HEK293 (cell line): ENCODE data around the gene NINL.
"Not testable (repeated sequence)": the region's sequence is repeated elsewhere in the genome, so short reads cannot be mapped to it uniquely, and the experiment has no call there.

ENCODE experiments used
- CTCF ChIA-PET: fragments of 350-600 bp; formaldehyde crosslinking; extraction: SDS; loops from one replicate; lab custom pipeline; 2021; ENCODE audit warnings: antibody characterized with exemption; lab: Yijun Ruan, JAX
- POLR2A ChIA-PET: fragments of 300-600 bp; formaldehyde crosslinking; extraction: SDS; loops from one replicate; lab custom pipeline; 2020; ENCODE audit warnings: antibody characterized with exemption, inconsistent platforms; lab: Yijun Ruan, JAX
- H3K27ac ChIP-seq: fragments of 200-500 bp; sonication (Bioruptor generic); 2 replicates; pipeline ENCODE4 v1.5.1; 2014; ENCODE audit warnings: low read depth, low read length, control low read depth, inconsistent platforms; ENCODE audit errors: extremely low read depth
- H3K36me3 ChIP-seq, 2 experiments: fragments of 200-500 bp in 1 of 2; sonication (Bioruptor generic) in 1 of 2; 1 replicate in 1 of 2; 2 replicates in 1 of 2; pipeline ENCODE4 v1.5.1; 2014 to 2017; ENCODE audit warnings: inconsistent platforms in 2 of 2, low read length in 2 of 2; ENCODE audit not compliant: control insufficient read depth in 2 of 2, insufficient read depth in 1 of 2
- H3K4me1 ChIP-seq: fragments of 200-500 bp; sonication (Bioruptor generic); 2 replicates; pipeline ENCODE4 v1.5.1; 2014; ENCODE audit warnings: mild to moderate bottlenecking, low read length, inconsistent platforms; ENCODE audit not compliant: control insufficient read depth, insufficient read depth
- H3K4me3 ChIP-seq: 2 replicates; pipeline ENCODE4 v1.5.1; 2011; ENCODE audit warnings: low read depth, mild to moderate bottlenecking, control low read depth, low read length, moderate library complexity
- H3K9me3 ChIP-seq: fragments of 200-500 bp; sonication (Bioruptor generic); 2 replicates; pipeline ENCODE4 v1.5.1; 2014; ENCODE audit warnings: low read depth, low read length, inconsistent platforms; ENCODE audit not compliant: control insufficient read depth, insufficient read depth
- BCL11A ChIP-seq: fragments of 450-650 bp; formaldehyde crosslinking; IDR thresholded peaks from 2 replicates; pipeline ENCODE4 v1.5.1; 2016; ENCODE audit warnings: low read depth, missing biosample characterization, missing genetic modification characterization
- HOXA7 ChIP-seq: sonication (generic); formaldehyde crosslinking; IDR thresholded peaks from 2 replicates; pipeline ENCODE4 v1.8.1; 2022; ENCODE audit warnings: missing genetic modification reagents, borderline replicate concordance
- INSM2 ChIP-seq: fragments of 450-650 bp; formaldehyde crosslinking; IDR thresholded peaks from 2 replicates; pipeline ENCODE4 v1.5.1; 2016; ENCODE audit warnings: missing biosample characterization, missing genetic modification characterization
- PRDM10 ChIP-seq: fragments of 450-650 bp; formaldehyde crosslinking; IDR thresholded peaks from 2 replicates; pipeline ENCODE4 v1.5.1; 2016; ENCODE audit warnings: missing biosample characterization, missing genetic modification characterization
- SP3 ChIP-seq: fragments of 450-650 bp; formaldehyde crosslinking; IDR thresholded peaks from 2 replicates; pipeline ENCODE4 v1.5.1; 2016; ENCODE audit warnings: missing biosample characterization, missing genetic modification characterization
- ZNF121 ChIP-seq: fragments of 450-650 bp; formaldehyde crosslinking; IDR thresholded peaks from 2 replicates; pipeline ENCODE4 v1.5.1; 2016; ENCODE audit warnings: missing biosample characterization, missing genetic modification characterization
- ZNF146 ChIP-seq: fragments of 450-650 bp; formaldehyde crosslinking; IDR thresholded peaks from 2 replicates; pipeline ENCODE4 v1.5.1; 2016; ENCODE audit warnings: missing biosample characterization, missing genetic modification characterization
- ZNF169 ChIP-seq: fragments of 450-650 bp; formaldehyde crosslinking; IDR thresholded peaks from 2 replicates; pipeline ENCODE4 v1.5.1; 2016; ENCODE audit warnings: missing biosample characterization, missing genetic modification characterization
- ZNF174 ChIP-seq: fragments of 450-650 bp; formaldehyde crosslinking; IDR thresholded peaks from 2 replicates; pipeline ENCODE4 v1.5.0; 2017; ENCODE audit warnings: missing biosample characterization, mild to moderate bottlenecking, missing genetic modification characterization
- ZNF214 ChIP-seq: fragments of 450-650 bp; formaldehyde crosslinking; IDR thresholded peaks from 2 replicates; pipeline ENCODE4 v1.5.1; 2017; ENCODE audit warnings: missing biosample characterization, mild to moderate bottlenecking, missing genetic modification characterization, borderline replicate concordance
- ZNF366 ChIP-seq: fragments of 450-650 bp; formaldehyde crosslinking; conservative IDR thresholded peaks from 2 replicates; pipeline ENCODE4 v1.5.1; 2016; ENCODE audit warnings: missing biosample characterization, missing genetic modification characterization
- ZNF501 ChIP-seq: fragments of 450-650 bp; formaldehyde crosslinking; IDR thresholded peaks from 2 replicates; pipeline ENCODE4 v1.5.1; 2016; ENCODE audit warnings: missing biosample characterization, missing genetic modification characterization
- ZNF561 ChIP-seq: fragments of 450-650 bp; IDR thresholded peaks from 2 replicates; pipeline ENCODE4 v1.5.1; 2018; ENCODE audit warnings: missing biosample characterization, missing genetic modification characterization, borderline replicate concordance
- ZNF623 ChIP-seq: fragments of 450-650 bp; formaldehyde crosslinking; IDR thresholded peaks from 2 replicates; pipeline ENCODE4 v1.5.1; 2016; ENCODE audit warnings: missing biosample characterization, missing genetic modification characterization
- ZNF629 ChIP-seq: fragments of 450-650 bp; formaldehyde crosslinking; IDR thresholded peaks from 2 replicates; pipeline ENCODE4 v1.5.1; 2017; ENCODE audit warnings: missing biosample characterization, missing genetic modification characterization
- ZNF645 ChIP-seq: fragments of 450-650 bp; formaldehyde crosslinking; IDR thresholded peaks from 2 replicates; pipeline ENCODE4; 2016; ENCODE audit warnings: missing biosample characterization, missing genetic modification characterization
- ZNF837 ChIP-seq: fragments of 450-650 bp; formaldehyde crosslinking; IDR thresholded peaks from 2 replicates; pipeline ENCODE4 v1.5.1; 2016; ENCODE audit warnings: missing biosample characterization, missing genetic modification characterization
- TF ChIP-seq, protein P1 (sequence below): fragments of 450-650 bp; formaldehyde crosslinking; IDR thresholded peaks from 2 replicates; pipeline ENCODE4 v1.5.1; 2016; ENCODE audit warnings: missing biosample characterization, missing genetic modification characterization
- TF ChIP-seq, protein P2 (sequence below): fragments of 450-650 bp; formaldehyde crosslinking; IDR thresholded peaks from 2 replicates; pipeline ENCODE4 v1.5.1; 2016; ENCODE audit warnings: missing biosample characterization, missing genetic modification characterization, low read depth

Gene NINL

DNA sequence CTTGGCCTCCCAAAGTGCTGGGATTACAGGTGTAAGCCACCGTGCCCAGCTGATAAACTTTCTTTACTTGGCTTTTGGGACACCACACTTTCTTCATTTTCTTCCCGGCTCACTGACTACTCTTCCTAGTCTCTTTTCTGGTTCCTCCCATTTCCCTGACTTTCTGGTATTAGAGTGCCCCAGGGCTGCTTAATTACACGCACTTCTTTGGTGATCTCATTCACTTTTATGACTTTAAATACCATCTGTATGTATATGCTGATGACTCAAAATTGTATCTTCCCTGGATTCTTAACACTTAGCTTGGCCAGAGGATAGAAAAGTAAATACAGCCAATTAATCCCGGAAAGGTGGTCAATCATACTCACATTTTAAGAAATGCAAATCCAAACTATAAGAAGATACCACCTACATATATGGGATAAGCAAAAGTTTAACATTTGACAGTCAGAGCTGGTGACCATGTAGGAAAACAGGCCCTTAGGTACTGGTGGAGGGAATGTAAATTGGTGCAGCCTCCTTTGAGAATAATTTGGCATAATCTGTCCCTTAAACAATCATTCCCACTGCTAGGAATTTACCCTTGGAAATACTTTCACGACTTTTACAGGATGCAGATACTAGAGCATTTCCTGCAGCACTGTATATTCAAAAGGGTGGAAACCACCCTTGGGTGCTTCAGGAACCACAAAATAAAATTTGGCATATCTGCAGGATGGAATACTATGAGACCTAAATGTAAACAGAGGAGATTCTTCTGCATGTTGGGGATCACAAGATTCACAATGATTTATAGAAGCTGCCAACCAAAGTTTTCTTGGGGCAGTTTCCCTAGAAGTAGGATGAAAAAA is 47.8 kb upstream of the NINL start (continued):
- TF ChIP-seq INSM2 (tag by site-specific recombination) (0 out of 2 replicates have a peak, but pooled peaks have one; percentile 28), ZNF169 (no peak), BCL11A (tag by site-specific recombination) (peak; percentile 50; the same call in 1 of the 2 replicates), ZNF623 (tag by site-specific recombination) (peak; percentile 62), PRDM10 (tag by site-specific recombination) (peak; percentile 43), ZNF629 (peak; percentile 77), SP3 (peak; percentile 40), ZNF366 (tag by site-specific recombination) (peak; percentile 67), HOXA7 (CRISPR knock-in tag) (no peak)
- TF ChIP-seq, all 188 proteins: peak for 15

DNA sequence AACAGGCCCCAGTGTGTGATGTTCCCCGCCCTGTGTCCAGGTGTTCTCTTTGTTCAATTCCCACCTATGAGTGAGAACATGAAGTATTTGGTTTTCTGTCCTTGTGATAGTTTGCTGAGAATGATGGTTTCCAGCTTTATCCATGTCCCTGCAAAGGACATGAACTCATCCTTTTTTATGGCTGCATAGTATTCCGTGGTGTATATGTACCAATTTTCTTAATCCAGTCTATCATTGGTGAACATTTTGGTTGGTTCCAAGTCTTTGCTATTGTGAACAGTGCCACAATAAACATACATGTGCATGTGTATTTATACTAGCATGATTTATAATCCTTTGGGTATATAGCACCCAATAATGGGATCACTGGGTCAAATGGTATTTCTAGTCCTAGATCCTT is 45.3 kb upstream of the NINL start:
- H3K4me1 ChIP-seq, H3K9me3 ChIP-seq, POLR2A ChIA-PET: not testable (repeated sequence)
- TF ChIP-seq, protein P1, sequence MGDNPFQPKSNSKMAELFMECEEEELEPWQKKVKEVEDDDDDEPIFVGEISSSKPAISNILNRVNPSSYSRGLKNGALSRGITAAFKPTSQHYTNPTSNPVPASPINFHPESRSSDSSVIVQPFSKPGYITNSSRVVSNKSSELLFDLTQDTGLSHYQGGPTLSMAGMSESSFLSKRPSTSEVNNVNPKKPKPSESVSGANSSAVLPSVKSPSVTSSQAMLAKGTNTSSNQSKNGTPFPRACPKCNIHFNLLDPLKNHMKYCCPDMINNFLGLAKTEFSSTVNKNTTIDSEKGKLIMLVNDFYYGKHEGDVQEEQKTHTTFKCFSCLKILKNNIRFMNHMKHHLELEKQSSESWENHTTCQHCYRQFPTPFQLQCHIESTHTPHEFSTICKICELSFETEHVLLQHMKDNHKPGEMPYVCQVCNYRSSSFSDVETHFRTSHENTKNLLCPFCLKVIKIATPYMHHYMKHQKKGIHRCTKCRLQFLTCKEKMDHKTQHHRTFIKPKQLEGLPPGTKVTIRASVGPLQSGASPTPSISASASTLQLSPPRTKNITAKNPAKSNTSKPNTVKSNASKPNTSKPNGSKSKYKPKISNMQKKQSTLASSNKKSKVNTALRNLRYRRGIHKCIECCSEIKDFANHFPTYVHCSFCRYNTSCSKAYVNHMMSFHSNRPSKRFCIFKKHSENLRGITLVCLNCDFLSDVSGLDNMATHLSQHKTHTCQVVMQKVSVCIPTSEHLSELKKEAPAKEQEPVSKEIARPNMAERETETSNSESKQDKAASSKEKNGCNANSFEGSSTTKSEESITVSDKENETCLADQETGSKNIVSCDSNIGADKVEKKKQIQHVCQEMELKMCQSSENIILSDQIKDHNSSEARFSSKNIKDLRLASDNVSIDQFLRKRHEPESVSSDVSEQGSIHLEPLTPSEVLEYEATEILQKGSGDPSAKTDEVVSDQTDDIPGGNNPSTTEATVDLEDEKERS (tag by site-specific recombination), result 0 out of 2 replicates have a peak, but pooled peaks have one; percentile 33
- TF ChIP-seq ZNF146 (tag by site-specific recombination), result peak; percentile 96
- TF ChIP-seq, all 188 proteins: peak for 2; not testable (repeated sequence) for 186
- CTCF ChIA-PET, H3K27ac ChIP-seq, H3K4me3 ChIP-seq: not testable (repeated sequence)
- H3K36me3 ChIP-seq, result peaks cover 0 to 12% of the 10 kb centered on the region in 2 experiments; a peak in 2 of 3 replicates

DNA sequence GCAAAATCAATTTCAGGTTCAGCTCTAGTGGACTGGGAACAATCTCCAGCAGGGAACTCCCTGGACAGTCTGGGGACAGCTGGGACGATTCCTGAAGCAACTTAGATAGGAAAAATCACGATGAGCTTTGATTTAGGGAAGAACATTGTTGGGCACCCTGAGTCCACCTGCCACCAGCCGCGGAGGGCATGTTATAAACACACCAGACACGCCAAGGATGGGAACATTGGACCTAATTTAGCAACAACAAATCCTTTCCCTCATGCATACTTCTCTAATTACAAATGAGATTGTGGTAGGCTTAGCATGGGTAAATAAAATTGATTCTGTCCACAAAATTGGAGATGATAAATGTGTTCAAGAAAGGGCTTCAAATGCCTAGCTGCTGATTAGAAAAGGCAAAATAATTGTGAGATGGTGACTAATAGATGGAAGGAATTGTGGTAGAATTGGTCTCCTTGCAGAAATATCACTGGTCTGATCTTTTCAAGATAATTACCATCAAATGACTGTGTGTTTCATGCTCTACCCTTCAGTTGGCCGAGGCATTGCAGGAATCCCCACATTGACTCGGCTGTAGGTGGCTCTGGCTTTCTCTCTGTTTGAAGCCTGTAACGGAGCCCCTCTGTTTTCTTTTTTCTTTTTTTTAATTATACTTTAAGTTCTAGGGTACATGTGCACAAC is 44.6 kb upstream of the NINL start:
- Histone ChIP-seq H3K27ac (no peak overlapping the region), H3K4me3 (no peak overlapping the region), H3K9me3 (no peaks in the 10 kb centered on the region), H3K4me1 (no peaks in the 10 kb centered on the region), H3K36me3 (peaks cover 0 to 7% of the 10 kb centered on the region in 2 experiments; a peak in 2 of 3 replicates)
- POLR2A ChIA-PET, result no interaction called here
- CTCF ChIA-PET, result no interaction called here
- TF ChIP-seq ZNF214 (tag by site-specific recombination) (no peak), ZNF174 (tag by site-specific recombination) (no peak), ZNF121 (tag by site-specific recombination) (no peak), ZNF837 (tag by site-specific recombination) (no peak), ZNF645 (tag by site-specific recombination) (no peak), ZNF561 (tag by site-specific recombination) (no peak), ZNF501 (tag by site-specific recombination) (no peak)
- TF ChIP-seq, protein P2, sequence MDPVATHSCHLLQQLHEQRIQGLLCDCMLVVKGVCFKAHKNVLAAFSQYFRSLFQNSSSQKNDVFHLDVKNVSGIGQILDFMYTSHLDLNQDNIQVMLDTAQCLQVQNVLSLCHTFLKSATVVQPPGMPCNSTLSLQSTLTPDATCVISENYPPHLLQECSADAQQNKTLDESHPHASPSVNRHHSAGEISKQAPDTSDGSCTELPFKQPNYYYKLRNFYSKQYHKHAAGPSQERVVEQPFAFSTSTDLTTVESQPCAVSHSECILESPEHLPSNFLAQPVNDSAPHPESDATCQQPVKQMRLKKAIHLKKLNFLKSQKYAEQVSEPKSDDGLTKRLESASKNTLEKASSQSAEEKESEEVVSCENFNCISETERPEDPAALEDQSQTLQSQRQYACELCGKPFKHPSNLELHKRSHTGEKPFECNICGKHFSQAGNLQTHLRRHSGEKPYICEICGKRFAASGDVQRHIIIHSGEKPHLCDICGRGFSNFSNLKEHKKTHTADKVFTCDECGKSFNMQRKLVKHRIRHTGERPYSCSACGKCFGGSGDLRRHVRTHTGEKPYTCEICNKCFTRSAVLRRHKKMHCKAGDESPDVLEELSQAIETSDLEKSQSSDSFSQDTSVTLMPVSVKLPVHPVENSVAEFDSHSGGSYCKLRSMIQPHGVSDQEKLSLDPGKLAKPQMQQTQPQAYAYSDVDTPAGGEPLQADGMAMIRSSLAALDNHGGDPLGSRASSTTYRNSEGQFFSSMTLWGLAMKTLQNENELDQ (tag by site-specific recombination), result no peak
